ENCODE results near the gene BMF.

Gene BMF

GRCh38 chr15:40038275-40038637 is 70.4 kb downstream of the BMF start:
- H3K27ac ChIP-seq (ENCODE audit: low read depth, low read length), result peak overlapping the region; percentile 37
- H2AFZ ChIP-seq (ENCODE audit: low read depth, low read length, severe bottlenecking), result peak overlapping the region; percentile 3
- no peaks in the 10 kb centered on the region for H3K9me2 ChIP-seq (replicated peaks; ENCODE audit: insufficient read depth, low read length)
- H3K36me3 ChIP-seq (ENCODE audit: low read length), result peaks cover 24% of the 10 kb centered on the region; the same call in 1 of the 2 replicates
- TF ChIP-seq CTCF (IDR thresholded peaks at IDR 0.05; ENCODE audit: insufficient read depth, low read length, poor library complexity, severe bottlenecking), result no peak
- TF ChIP-seq EZH2phosphoT487 (conservative IDR thresholded peaks at IDR 0.05; ENCODE audit: low read length), result no peak
- no peaks in the 10 kb centered on the region for H4K20me1 ChIP-seq (ENCODE audit: low read depth, low read length)
- no peaks in the 10 kb centered on the region for H3K9me3 ChIP-seq (ENCODE audit: insufficient read depth, low read length)
- H3K27me3 ChIP-seq (ENCODE audit: low read length), result no peaks in the 10 kb centered on the region
- H3F3A ChIP-seq (ENCODE audit: insufficient read depth), result peaks cover 26% of the 10 kb centered on the region
- peak overlapping the region; percentile 81 for H3K9ac ChIP-seq (ENCODE audit: low read length)
- peak overlapping the region; percentile 92 for H3K4me2 ChIP-seq (ENCODE audit: low read depth, low read length, poor library complexity, severe bottlenecking)
- H3K79me2 ChIP-seq (ENCODE audit: insufficient read depth, low read length), result peaks cover 30% of the 10 kb centered on the region
- peak overlapping the region; percentile 89 for H3K4me3 ChIP-seq (ENCODE audit: insufficient read depth, low read length, poor library complexity, severe bottlenecking)

All from SU-DHL-6 (cell line).